ENCODE results near the gene FNDC3B.

FNDC3B gene

GRCh38 chr3:172164620-172165362, 125.4 kb downstream of the FNDC3B start:
- no peak for DNase-seq (ENCODE audit: low read depth)
- no peak for TF ChIP-seq MYC (IDR thresholded peaks at IDR 0.05; ENCODE audit: low read depth, low read length)
- TF ChIP-seq POLR2A (IDR thresholded peaks at IDR 0.05; ENCODE audit: extremely low read depth, insufficient read length): no peak
- TF ChIP-seq, protein P1, sequence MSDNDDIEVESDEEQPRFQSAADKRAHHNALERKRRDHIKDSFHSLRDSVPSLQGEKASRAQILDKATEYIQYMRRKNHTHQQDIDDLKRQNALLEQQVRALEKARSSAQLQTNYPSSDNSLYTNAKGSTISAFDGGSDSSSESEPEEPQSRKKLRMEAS (IDR thresholded peaks at IDR 0.05; ENCODE audit: low read depth, low read length): no peak
- TF ChIP-seq, protein P2, sequence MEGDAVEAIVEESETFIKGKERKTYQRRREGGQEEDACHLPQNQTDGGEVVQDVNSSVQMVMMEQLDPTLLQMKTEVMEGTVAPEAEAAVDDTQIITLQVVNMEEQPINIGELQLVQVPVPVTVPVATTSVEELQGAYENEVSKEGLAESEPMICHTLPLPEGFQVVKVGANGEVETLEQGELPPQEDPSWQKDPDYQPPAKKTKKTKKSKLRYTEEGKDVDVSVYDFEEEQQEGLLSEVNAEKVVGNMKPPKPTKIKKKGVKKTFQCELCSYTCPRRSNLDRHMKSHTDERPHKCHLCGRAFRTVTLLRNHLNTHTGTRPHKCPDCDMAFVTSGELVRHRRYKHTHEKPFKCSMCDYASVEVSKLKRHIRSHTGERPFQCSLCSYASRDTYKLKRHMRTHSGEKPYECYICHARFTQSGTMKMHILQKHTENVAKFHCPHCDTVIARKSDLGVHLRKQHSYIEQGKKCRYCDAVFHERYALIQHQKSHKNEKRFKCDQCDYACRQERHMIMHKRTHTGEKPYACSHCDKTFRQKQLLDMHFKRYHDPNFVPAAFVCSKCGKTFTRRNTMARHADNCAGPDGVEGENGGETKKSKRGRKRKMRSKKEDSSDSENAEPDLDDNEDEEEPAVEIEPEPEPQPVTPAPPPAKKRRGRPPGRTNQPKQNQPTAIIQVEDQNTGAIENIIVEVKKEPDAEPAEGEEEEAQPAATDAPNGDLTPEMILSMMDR (IDR thresholded peaks at IDR 0.05; ENCODE audit: low read depth, low read length): no peak
- H3K4me3 ChIP-seq (ENCODE audit: low read depth, low read length): no peak overlapping the region

- no peak overlapping the region for H3K4me3 ChIP-seq (ENCODE audit: low read depth, low read length)
- DNase-seq (ENCODE audit: low read depth): no peak
- TF ChIP-seq, protein P1 (IDR thresholded peaks at IDR 0.05; ENCODE audit: low read depth, low read length): no peak
- TF ChIP-seq POLR2A (IDR thresholded peaks at IDR 0.05; ENCODE audit: extremely low read depth, insufficient read length): no peak
- TF ChIP-seq MYC (IDR thresholded peaks at IDR 0.05; ENCODE audit: low read depth, low read length): no peak
- TF ChIP-seq, protein P2 (IDR thresholded peaks at IDR 0.05; ENCODE audit: low read depth, low read length): no peak
These were observed 126.9 kb downstream of the FNDC3B start for GRCh38 chr3:172166261-172166660.

DNA sequence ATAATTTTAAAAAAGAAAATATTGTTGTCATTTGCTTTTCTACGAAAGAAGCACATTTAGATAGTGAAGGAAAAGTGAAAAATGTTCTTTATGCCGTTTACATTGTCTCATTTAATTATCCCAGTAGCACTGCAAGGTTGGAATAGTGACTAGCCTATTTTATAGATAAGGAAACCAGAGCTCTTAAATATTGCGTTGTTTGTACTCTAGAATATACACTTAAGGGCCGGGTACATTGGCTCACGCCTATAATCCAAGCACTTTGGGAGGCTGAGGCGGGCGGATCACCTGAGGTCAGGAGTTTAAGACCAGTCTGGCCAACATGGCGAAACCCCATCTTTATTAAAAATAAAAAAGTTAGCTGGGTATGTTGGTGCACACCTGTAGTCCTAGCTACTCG, 127.5 kb downstream of the FNDC3B start:
- no peak overlapping the region for H3K4me3 ChIP-seq (ENCODE audit: low read depth, low read length)
- DNase-seq (ENCODE audit: low read depth): no peak
- no peak for TF ChIP-seq POLR2A (IDR thresholded peaks at IDR 0.05; ENCODE audit: extremely low read depth, insufficient read length)
- no peak for TF ChIP-seq MYC (IDR thresholded peaks at IDR 0.05; ENCODE audit: low read depth, low read length)
- TF ChIP-seq, protein P2 (IDR thresholded peaks at IDR 0.05; ENCODE audit: low read depth, low read length): no peak
- TF ChIP-seq, protein P1 (IDR thresholded peaks at IDR 0.05; ENCODE audit: low read depth, low read length): no peak

DNA sequence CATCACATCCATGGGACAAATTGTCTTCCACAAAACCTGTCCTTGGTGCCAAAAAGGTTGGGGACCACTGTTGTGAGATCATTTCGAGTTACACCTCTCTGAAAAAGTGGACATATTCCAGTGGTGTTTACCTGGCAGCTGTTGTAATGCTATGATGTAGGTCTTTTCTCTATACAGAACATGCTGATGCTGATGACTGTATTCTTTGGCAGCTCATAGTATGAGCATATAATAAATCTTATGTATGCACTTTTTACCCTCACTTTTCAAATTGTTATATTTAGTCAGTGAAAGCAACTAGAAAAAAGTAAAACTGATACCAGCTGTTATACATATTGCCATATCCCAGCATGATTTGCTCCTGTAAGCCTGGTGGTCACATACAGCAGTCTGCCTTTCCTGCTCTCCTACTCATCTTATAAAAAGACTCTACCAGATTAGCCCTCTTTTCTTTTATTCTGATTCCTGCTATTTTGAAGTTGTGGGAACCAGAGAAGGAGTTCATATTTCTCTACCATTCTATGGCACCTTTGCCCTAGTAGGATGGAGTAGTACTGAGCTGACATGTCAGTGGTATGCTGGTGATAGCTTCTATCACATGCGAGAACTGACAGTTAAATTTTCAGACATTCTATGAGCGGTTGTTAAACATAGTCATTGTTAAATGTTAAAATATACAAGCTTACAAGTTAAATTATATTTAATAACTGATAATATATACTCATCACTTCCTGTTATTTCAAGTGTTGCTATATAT, 128.7 kb downstream of the FNDC3B start:
- TF ChIP-seq POLR2A (IDR thresholded peaks at IDR 0.05; ENCODE audit: extremely low read depth, insufficient read length) (no peak), MYC (IDR thresholded peaks at IDR 0.05; ENCODE audit: low read depth, low read length) (no peak)
- TF ChIP-seq, protein P2 (IDR thresholded peaks at IDR 0.05; ENCODE audit: low read depth, low read length): no peak
- TF ChIP-seq, protein P1 (IDR thresholded peaks at IDR 0.05; ENCODE audit: low read depth, low read length): no peak
- DNase-seq (ENCODE audit: low read depth): no peak
- H3K4me3 ChIP-seq (ENCODE audit: low read depth, low read length): no peak overlapping the region

- TF ChIP-seq, protein P1 (IDR thresholded peaks at IDR 0.05; ENCODE audit: low read depth, low read length): no peak
- TF ChIP-seq, protein P2 (IDR thresholded peaks at IDR 0.05; ENCODE audit: low read depth, low read length): no peak
- TF ChIP-seq MYC (IDR thresholded peaks at IDR 0.05; ENCODE audit: low read depth, low read length): no peak
- TF ChIP-seq POLR2A (IDR thresholded peaks at IDR 0.05; ENCODE audit: extremely low read depth, insufficient read length): no peak
- no peak overlapping the region for H3K4me3 ChIP-seq (ENCODE audit: low read depth, low read length)
- no peak for DNase-seq (ENCODE audit: low read depth)
These were observed 130.8 kb downstream of the FNDC3B start for GRCh38 chr3:172170073-172170709.
